HG02678 (cell line): ENCODE results near the gene RFX4.

Experiments
- ATAC-seq: cut with Tn5 transposase; IDR thresholded peaks from one replicate; pipeline ENCODE4 v1.9.1; 2021; ENCODE audit warnings: mild to moderate bottlenecking, moderate library complexity; ENCODE audit not compliant: unreplicated experiment

RFX4 gene

DNA sequence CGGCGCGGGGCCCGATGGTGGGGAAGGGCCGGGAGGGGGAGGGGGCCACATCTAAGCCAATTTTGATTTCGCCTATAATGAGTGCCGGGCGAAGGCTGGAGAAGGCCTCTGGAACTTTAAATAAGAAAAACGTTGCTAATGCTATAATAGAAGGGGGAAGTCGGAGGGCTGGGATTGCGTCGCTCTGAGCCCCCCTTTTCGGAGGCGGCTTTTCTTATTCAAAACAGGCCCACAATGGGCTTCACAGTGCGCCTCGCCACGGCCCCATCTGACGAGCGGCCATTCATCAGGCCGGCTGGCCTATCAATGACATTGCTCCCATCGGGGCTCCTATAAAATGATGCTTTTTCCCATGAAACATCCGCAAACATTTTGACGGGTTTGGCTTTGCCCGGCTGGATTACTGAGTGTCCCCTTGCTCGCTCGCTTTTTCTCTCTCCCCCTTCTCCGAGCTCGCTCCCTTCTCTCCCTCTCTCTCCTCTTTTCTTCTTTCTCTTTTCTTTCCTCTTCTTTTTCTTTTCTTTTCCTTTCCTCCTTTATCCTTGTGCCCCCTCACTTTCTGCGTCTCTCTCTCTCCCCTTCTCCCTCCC, at the start of gene RFX4:
RFX4 (plus strand) TSS at position 364 of the 590 bp plus-strand sequence. CDS start 317 bp downstream, outside the sequence.
- no peak for ATAC-seq

DNA sequence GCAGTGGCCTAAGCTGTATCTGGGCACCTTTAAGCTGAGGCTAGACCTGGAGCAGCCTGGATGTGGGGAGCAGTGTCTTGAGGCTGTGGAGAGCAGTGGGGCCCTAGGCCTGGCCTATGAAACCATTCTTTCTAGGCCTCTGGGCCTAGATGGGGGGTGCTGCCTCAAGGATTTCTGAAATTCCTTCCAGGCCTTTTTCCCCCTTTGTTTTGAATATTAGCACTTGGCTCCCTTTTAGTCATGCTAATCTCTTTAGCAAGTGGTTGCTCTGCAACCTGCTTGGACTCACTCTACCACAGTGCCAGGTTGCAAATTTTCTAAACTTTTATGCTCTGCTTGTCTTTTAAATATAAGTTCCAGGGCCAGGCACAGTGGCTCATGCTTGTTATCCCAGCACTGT, 41.6 kb upstream of the RFX4 start:
- no peak for ATAC-seq

DNA sequence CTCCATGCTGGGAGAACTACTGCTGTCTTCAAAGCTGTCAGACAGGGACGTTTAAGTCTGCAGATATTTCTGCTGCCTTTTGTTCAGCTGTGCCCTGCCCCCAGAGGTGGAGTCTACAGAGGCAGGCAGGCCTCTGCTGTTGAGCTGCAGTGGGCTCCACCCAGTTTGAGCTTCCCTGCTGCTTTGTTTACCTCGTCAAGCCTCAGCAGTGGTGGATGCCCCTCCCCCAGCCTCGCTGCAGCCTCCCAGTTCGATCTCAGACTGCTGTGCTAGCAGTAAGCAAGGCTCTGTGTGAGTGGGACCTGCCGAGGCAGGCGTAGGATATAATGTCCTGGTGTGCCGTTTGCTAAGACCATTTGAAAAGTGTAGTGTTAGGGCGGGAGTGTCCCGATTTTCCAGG, 31.4 kb upstream of the RFX4 start:
- no peak for ATAC-seq

DNA sequence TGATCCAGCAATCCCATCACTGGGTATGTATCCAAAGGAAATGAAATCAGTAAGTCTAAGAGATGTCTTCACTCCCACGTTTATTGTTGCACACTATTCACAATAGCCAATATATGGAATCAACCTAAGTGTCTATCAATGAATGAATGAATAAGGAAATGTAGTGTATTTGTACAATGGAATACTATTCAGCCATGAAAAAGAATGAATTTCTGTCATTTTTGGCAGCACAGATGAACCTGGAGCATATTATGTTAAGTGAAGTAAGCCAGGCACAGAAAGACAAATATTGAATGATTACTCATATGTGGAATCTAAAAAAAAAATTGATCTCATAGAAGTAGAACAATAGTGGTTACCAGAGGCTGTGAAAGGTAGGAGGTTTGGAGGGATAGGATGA, 30.6 kb upstream of the RFX4 start:
- ATAC-seq = no peak

DNA sequence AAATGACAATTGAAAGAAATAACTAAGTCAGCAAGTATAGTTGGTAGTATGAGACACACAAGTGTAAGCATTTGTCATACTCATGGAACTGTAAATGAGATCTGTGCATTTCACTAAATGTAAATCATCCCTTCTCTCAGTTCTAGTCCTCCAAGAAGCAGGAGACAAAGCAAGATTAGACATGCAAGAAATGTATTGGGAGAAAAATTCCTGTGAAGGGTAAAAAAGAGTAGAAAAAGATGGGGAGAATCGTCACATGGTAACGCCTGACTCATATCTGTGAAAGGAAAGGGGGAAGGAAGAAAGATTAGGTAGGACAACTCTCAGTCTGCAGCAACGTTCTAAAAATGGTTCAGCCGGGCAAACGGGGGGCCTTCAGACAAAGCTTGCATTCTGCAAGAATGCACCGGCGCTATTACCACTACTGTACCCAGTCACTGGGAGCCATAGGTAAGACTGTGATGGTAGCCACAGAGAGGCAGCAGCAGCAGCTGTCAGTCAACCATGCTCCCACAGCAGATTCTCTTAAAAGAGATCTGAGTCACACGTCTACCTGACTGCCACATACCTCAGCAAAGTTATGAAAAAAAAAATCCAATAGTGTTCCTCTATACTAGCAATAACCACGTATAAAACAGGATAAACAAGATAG, 18.0 kb upstream of the RFX4 start:
- ATAC-seq = no peak

DNA sequence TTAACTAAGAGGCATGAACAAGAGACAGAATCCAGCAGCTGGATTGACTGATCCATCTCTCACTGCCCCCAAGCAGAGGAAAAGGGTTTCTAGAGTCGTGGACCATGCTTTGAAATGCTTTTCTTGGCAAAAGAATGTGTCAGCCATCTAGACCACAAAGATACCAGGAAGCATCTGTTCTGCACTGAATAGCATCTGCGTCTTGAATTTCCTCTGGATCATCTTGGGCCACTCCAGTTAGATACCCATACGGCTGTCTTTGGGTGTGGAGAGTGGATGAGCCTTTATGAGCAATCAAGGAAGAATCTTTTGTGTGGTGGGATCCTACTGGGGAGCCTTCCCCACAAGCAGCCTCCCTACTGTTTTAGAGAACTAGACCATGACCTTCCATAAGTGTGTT, 16.0 kb upstream of the RFX4 start:
- ATAC-seq = no peak

DNA sequence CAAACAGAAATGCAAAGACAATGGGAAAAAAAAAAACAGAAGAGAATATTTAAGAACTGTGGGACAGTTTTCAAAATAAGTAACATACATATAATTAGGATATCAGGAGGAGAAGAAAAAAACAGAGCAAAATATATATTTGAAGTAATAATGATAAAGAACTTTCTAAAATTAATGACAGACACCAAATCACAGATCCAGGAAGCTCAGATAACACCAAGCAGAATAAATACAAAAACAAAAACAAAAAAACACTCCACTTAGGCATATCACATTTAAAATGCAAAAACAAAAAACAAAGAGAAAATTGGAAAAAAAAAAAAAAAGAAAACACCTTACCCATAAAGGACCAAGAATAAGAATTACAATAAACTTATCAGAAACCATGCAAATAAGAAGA, 9.6 kb upstream of the RFX4 start:
- no peak for ATAC-seq

DNA sequence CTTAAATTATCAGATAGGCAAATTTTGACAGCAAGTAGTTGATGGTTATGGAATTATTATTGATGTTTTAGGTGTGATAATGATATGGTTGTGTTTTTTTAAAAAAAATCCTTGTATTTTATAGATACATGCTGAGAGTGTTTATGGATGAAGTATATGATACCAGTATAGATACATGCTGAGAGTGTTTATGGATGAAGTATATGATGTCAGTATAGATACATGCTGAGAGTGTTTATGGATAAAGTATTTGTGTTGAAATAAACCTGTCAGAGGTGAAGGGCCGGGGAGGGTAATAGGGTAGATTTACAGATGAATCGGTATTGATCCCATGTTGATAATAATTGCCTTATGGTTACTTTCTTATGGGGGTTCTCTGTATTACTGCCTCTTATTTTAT, 6.0 kb upstream of the RFX4 start:
- no peak for ATAC-seq

DNA sequence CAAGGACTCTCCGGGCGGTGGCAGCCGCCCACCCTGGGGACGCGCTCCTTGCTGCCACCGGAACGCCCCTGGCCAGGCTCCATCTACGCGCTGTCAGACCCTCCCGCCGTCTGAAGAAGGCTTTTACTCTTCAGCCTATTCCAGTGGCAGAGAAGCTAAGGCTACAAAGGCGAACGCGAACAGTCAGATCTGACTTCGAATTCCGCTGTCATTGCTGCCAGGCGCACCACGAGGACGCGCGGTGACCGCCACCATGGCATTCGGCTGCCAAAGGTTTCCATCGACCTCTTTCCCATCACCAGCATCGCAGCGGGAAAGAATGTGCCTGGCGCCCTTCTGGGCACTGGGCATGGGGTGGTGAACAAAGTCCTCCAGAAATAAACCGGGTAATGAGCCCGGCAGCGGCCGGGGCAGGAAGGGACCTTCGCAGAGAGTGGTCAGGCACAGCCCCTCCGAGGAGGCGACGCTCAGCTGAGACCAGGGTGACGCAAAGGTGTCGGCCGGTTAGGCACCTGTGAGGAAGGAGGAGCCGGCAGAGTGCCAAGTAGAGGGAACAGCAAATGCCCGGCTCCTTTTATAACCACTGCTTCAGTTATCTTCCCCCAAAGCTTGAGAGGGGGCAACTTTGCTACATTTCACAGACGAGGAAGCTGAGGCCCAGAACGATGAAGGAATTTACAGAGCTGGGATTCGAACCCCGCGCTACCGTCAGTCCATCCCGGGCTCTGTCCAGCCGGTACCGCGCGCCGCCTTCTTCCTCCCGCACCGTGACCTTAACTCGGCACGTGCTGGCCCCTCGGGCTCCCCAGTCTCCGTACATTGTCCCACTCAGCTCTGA, 1.9 kb upstream of the RFX4 start:
- ATAC-seq = no peak

DNA sequence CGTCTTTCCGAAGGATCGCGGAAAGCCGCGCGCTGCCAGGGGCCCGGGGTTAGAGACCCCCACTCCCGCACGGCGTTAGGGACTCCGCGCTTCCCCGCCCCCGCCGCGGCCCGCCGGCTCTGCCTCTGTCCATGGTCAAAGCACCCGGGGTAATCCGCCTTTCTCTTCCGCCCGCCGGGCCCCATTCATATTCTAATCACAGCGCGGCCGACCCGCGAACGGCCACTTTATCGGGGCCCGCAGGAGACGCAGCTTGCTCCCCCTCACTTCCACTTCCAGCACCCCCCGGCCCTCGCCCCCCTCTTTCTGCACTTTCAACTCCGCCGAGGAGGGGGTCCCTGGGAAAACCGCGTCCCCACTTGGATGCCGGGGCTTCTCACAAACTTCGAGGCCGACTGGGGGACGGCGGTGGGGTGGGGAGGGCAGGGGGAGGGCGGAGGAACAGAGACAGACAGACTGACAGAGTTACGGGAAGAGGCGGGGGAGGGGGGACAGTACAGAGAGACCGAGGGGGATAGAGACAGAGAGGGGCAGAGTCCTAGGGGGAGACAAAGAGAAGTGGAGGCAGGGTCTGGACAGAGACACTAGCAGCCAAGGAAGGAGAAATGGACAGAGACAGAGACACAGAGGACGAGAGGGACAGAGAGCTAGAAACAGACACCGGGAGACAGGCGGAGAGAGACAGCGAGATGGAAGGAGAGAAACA, 1.1 kb upstream of the RFX4 start:
- ATAC-seq = no peak

DNA sequence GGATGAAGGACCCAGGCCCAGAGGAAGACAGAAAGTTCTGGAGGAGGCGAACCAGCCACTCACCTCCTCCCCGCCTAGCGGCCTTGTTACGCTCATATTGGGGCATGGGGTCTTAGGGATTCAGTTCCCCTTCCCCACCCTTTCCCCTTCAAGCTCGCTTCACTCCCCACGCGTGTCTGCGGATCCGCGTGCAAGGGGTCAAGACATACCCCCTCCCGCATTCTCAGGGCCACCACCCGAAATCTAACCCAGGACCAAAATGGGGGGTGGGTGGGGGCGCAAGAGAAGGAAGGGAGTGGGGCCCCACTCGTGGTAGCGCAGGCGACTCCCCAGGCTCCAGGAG, 584 bp upstream of the RFX4 start:
- ATAC-seq = no peak

DNA sequence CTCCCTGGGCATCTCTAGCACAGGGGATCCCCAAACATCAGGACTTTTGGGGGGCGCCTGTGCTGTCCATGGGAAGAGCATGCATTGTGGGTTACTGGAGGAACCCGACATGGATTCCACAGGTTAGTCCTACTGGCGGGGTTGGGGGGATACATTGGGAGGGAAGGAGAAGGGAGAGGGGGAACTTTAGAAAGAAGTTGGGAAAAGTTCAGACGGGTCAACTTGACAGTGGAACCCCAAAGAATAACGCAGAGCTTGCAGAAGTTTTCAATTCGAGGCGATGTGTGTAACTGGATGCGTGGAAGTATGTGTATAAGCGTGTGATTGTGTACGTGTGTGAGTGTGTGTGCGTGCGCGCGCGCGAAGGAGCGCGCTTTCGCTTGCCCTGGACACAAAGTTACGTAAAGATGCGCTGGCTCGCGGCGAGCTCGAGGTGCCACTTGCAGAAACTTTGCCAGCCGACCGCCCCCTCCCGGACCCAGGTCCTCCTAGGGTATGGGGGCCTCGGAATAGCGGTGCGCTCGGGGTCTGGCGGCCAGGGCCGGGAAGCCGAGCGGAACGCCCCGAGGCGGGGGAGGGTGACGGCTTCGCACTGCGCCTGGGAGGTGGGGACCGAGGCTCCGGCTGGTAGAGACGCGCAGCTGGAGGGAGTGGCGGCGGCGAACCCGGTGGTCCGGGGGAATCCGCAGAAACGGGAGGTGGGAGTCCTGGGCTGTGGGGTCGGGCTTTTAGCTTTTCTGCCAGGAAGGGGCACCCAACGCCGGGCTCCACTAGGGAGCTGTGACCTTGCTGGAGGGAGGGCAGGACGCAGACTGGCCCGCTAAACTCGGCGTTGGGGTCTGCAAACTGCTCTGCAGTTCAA, 669 bp downstream of the RFX4 start:
- ATAC-seq = no peak

DNA sequence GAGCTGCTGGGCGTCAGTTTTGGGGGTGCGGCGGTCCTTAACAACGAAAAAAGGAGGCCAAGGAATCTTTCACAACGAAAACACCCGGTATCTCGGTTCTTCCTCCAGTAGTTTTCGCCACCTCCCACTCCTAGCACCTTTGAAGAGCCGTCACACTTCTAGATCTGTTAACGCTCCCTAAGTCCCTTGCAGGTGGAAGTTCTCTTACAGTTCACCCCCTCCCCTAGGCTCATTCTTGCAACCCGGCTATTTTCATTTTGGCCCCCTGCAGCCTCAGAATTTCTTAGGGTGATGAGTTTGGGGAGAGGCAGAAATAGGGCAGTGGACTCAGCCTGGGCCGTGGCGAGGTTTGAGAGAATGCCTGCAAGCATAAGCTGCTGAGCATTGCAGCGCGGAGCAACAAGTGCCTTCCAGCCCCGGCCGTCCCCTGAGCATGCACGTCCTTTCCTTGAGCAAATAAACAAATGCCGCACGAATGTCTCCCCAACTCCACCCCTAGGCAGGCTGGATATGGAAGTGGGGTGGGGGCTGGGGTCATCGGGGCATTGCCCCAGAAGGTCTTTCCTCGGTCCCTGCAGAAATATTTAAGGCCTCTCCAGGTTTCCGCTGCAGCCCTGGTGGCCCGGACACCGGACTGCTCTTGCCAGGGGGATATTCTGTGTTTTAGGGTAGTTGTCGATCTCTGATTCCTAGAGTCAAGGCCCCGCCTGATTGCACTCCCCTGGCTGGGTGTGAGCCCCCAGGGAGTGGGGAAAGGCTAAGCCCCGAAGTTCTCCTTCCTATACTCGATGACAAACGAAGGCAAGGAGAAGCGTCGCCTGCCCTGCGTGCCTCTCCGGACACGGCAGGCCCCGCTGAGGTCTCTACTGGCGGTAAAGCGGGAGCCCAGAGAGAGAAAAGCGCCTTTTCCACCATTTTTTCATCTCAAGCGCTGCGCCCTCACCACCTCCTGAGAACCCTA, 1.6 kb downstream of the RFX4 start:
- no peak for ATAC-seq

DNA sequence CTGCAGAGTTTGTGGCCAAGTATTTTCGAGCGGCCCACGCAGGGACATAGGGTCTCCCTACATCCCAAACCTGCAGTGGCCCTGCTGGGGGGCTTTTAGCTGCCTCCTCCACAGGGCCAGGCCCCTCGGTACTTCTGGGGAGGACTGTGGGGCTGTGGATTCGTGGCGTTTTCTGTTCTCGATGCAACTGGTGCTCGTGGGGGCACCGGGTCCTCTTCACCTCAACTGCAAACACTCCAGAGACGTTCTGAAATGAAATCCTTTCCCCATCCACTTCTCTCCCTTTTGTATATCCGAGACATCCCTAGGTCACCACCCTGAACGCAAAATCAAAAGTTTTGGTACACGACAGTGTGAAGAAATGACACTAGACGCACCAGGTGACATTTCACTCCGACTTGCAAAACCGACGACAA, 2.3 kb downstream of the RFX4 start:
- no peak for ATAC-seq

DNA sequence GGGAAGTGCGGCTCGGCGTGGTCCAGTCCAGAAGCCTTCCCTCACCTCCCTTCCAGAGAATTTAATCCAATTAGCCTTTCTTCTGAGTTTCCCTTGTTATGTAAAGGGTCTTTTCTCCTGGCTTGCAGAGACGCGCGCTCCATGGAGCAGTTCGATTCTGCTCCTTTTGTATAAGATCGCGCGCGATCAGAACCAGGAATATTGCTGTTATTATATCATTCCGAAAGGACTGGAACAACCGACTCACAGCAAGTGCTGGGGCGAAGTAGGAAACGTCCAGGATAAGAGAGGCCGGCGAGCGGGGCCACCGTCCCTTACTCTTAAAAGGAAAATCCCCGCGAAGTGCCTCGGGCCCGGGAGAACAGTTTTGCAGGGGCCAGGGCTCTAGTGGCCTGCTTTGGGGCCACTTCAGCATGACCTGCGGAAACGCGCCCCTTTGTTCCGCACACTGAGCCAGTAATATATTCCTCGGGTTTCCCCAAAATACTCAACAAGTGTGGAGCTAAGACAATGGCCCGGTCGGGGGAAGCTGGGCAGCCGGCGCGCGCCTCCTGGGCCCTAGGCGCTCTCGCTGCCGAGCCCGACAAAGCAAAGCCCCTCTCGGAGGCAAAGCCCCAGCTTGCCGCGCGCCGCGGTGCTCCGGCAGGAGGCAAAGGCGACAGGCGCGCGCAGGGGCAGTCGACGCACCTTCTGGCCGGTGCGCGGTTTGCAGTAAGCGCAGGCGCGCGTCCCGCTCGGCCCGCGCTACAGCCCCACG, 2.9 kb downstream of the RFX4 start:
- ATAC-seq = no peak

DNA sequence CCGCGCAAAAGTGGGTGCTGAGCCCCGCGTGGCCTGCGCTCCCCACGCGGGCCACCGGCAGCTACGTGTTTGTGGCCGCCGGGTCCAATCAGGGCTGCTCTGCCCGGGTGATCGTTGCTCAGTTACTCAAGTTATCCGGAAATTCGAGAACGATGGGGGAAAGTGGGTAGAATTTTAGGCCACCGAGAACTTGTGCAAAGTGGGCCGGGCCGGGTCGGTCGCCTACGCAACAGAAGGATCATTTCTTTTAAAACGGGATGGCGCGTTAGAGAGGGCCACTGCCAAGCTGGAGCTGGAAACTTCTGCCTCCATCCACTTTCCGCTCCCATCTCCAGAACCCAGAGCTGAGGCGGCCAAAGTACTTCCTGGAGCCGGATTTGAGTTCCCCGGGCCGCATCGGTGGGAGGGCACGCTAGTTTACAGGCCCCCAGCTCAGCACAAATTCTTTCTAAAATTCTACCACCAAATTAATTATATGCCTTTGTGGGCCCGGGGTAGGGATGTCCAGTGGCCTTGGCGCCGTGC, 3.5 kb downstream of the RFX4 start:
- no peak for ATAC-seq

DNA sequence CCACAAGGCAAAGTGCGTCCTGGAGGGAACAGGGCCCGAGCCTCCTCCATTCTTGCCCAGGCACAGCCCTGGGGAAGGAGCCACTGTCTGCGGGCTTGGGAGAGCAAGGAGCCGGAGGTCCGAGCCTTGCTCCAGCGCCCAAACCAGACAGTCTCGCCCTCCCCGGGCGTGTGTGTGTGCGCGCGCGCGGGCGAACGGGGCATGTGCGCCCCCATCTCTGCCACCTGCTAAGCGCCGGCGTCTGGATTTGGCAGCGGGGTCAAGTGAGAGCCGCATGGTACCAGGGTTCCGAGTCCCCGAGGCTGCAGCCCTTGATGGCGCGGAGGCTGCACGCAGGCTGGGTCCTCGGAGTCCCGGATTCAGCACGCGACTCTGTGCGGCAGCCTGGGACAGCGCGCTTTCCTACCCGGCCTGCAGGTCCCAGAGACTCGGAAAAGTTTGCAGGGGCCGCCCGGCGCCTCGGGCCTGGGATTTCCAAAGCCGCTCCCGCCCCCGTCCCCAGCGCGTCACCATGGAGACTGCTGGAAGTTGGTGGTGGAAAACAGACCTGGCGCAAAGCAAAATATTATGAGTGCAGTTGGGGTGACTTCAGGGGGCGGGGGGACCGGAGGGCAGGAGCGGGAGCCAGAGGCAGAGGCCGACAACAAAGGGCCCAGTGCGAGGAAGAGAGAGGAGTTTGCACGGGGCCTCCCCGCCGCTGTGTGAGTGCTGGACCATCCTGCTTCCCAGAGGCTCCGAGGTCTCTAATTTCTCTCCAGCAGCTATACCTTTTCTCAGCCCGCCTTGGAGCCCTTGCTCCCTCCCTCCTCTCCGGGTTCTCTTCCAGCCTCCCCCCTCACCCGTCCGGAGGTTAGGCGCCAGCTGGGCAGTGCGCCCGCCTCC, 4.2 kb downstream of the RFX4 start:
- no peak for ATAC-seq

DNA sequence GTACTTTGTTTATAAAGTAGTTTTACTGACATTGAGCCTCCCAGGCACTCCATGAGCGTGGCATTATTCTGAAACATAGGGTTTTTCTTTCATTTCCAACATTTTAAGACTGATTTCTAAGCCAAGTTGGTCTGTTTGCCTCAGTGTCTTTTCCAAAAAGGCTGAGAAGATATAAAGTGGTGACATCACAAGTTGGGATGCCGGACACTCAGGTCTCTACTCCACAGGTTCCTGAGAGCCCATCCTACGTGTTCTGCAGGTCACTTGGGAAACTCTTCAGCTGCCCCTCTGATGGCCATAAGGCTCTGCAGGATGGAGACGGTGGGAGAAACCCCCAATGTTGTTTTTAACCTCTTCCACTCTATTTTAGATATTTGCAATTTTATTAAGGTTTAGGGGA, 6.0 kb downstream of the RFX4 start:
- ATAC-seq = no peak
